Dedifferentiated amniotic fluid mesenchymal stem cell (primary cell): ENCODE results near the gene FAM83E.
A peak's percentile ranks its signal among the peaks of the same experiment; 100 is the strongest.

Experiments
- DNase-seq: peaks from one replicate; pipeline ENCODE4 v3.0.0-alpha.2; 2016; ENCODE audit errors: extremely low spot score

The FAM83E gene

GRCh38 chr19:48628486-48629296 is 13.8 kb upstream of the FAM83E start:
- DNase-seq: no peak

- DNase-seq: no peak
These were observed 13.0 kb upstream of the FAM83E start for GRCh38 chr19:48627865-48628314.

GRCh38 chr19:48627201-48627864 is 12.5 kb upstream of the FAM83E start:
- no peak for DNase-seq

DNA sequence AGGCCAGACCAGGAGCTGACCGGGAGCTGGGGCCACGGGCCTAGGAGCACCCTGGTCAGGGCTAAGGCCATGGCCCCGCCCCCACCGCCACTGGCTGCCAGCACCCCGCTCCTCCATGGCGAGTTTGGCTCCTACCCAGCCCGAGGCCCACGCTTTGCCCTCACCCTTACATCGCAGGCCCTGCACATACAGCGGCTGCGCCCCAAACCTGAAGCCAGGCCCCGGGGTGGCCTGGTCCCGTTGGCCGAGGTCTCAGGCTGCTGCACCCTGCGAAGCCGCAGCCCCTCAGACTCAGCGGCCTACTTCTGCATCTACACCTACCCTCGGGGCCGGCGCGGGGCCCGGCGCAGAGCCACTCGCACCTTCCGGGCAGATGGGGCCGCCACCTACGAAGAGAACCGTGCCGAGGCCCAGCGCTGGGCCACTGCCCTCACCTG is 11.0 kb upstream of the FAM83E start:
- DNase-seq: no peak

DNA sequence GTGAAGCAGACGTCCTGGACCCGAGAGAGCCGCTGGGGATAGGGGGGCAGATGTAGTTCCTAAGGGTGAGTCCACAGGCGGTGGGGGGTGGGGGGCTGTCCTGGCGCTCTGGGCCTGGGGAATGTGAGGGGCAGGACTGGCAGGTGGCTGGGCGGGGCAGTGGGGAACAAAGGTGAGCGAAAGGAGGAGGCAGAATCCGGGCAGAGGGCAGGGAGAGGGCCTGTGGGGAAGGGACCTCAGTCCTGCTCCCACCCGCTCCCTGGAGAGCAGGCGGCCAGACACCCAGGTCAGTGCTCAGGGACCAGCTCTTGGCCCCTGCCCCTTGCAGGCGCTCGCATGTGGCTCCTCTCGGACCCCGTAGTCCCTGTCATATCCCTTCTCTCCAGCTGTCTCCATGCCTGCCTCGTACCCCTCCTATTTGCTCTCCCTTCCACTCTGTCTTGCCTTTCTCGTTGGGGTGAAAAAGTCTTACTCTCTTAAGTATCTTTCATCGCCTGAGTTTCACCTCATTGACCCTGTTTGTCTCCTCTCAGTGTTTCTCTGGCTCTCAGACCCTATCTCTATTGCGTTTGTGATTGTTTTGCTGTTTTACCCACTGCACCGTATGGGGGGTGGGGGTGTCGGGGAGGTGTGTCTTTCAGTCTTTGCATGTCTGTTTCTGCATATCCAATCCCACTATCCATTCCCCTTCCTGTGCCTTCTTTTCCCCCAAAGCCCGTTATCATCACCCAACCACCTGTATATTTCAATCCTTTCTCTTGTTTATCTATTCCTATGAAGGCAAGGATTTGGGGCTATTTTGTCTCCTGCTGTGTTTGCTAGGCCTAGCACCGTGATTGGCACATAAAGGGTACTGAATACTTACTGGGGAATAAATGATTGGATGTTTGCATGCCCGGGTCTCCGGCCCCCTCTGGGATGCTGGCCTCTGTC is 10.2 kb upstream of the FAM83E start:
- no peak for DNase-seq

DNA sequence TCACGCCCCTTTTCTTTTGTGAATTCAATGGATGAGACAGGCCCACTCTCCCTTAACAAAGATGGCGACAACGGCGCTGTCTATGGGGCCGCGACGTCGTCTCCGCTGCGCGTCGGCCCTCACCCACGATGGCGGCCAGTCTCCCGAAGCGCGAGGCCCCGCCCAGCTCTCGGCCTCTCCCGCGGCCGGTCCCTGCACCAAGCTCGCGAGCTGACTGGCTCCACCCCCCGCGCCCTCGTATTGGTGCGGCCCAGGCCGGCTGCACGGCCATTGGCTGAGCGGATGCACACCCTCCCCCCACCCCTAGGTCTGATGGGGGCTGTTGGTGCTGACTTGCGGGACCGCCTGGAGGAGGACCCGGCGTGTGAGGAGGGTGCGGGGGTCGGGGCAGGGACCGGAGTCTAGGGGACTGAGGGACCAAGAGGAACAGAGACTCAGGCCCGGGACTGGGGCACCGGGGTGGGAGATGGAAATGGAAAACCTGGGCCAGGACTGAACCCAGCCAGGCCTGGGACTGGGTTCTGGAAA is 9.3 kb upstream of the FAM83E start:
- peak; percentile 95 for DNase-seq

DNA sequence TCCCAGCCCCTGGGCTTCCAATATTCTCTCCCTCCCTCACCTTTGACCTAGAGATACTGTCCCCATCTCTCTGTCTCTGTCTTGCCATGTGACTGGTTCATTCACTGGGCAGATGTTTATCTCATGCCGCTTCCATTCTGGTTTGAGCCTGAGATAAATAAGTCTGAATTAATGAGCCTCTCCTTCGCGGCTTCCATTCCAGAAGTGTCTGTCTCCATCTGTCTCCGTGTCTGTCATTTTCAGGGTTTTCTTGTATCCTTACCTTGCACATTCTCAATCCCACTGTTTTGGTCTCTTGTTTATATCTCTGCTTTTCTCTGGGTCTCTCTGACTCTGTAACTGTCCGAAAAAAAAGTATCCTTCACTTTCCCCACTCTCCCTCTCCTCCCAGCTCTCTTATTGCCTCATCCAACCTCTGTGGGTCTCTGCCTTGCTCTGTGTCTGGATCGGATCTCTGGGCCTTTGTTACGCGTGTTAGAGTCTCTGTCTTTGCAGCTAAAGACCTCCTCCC is 8.7 kb upstream of the FAM83E start:
- no peak for DNase-seq

GRCh38 chr19:48619692-48620585 is 5.1 kb upstream of the FAM83E start:
- DNase-seq: no peak

DNA sequence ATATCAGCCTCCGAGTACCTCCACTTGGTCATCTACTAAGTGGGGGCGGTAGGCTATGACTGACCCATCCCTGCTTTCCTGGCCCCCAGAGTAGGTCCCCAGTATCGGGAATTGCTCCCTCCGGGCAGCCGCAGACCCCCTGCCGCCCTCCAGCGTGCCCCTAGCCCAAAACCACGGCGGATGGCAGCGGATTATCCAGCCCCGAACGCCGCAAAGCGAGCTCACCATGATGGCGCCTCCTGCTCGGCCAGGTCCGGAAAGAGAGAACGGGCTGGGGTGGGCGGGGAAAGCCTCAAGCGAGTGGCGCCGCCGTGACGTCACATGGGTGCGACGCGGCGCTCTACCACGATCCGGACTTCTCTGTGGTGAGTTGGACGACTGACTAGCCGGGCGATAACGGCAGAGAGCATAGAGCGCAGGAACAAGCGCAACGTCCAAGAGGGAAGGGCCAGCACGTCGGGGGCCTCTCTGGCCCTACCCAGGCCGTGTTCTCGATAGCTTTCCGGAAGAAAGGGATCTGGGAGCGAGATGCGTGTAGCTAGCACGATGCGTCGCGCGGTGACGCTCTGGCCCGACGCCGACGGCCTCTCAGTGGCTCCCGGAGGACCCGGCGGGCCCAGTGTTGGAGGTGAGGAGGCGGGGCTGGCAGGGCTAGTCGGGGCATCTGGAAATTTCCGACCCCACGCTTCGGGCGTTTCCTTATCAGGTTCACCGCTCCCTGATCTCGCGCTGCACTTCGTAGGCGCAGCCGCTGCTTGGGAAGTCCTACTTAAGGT is 4.2 kb upstream of the FAM83E start, which contains the start of the genes RPL18 and SPHK2:
Gene RPL18 (minus strand): TSS at position 263 of the 776 bp plus-strand sequence. CDS start 35 bp downstream, at position 228.
Gene SPHK2 (plus strand): TSS at position 591 of the 776 bp plus-strand sequence. CDS start 1,009 bp downstream, outside the sequence.
- peak; percentile 99 for DNase-seq

GRCh38 chr19:48618278-48618915 is 3.5 kb upstream of the FAM83E start:
- no peak for DNase-seq

- no peak for DNase-seq
These were observed 2.5 kb upstream of the FAM83E start for GRCh38 chr19:48617146-48617937.

DNA sequence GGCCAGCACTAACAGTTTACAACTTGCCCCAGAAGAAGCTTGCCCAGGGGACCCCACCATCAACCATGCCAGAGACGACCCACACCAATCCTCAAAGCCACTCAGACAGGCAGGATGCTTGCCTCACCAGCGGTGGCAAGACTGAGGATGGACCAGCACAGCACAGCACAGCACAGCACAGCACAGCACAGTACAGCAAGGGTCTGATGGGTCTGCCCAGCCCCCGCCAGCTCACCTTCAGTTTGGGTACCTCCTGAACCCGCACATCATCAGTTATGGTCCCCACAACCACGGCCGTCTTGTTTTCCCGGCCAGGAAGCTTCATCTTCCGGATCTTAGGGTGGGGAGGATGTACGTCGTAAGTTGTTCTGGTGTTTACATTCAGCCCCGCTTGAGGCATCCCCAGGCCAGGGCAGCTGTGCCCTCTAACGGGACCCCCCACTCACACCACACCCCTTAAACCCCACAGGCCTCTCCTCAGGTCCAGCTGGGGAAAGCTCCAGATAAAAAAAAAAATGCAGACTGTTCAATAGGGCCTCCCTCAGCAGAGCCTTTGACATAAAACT is 1.7 kb upstream of the FAM83E start:
- DNase-seq: no peak

DNA sequence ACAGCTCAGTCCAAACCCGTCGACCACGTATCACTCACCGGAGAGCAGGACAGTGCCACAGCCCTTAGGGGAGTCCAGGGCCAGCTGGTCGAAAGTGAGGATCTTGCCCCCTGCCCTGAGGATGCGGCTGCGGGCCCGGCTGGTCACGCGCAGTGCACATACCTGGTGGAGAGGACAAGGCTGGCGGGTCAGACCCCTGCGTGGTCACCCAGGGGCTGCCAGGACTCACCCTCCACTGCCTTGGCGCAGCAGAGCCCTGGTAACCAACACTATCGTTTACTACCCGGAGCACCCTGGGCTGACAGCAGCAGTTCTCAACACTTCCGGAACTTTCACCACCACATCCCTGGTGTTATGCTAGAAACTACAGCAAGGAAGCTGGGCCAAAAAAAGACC is 1.2 kb upstream of the FAM83E start:
- no peak for DNase-seq

DNA sequence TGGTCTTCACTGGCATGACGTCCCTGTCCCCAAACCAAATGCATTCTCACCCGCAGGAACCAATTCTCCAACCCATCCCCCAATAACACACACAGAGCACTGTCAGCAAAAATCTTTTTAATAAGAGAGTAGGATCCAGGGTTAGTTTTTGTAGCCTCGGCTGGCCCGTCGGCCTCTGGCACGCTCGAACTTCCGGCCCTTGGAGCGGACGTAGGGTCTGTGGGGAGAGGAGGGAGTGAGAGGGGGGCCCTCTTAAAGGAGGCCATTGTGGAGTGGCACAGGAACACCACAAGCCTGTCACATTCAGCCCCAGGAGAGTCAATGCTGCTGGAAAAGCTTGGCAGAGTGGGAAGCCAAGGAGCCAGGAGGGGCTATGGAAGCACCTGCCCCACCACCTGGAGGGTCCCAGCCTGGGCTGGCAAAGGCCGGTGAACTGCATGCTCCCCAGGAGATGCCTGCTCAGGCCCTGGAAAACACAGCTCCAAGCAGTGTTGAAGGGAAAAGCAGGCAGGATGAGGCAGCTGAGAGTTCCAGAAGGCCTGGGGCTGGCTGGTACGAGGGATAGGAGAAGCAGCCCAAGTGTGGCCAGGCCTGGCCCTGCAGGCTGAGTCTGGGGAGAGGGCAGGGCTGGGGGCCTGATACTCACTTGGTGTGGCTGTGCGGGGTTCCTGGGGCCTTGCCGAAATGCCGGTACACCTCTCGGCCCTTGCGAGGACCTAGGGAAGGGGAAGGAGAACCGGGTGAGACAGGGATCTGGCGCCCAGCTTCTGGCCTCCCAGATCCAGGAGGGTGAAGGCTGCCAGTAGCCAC is 560 bp upstream of the FAM83E start:
- no peak for DNase-seq

- no peak for DNase-seq
These were observed 932 bp downstream of the FAM83E start for GRCh38 chr19:48613852-48614435.

DNA sequence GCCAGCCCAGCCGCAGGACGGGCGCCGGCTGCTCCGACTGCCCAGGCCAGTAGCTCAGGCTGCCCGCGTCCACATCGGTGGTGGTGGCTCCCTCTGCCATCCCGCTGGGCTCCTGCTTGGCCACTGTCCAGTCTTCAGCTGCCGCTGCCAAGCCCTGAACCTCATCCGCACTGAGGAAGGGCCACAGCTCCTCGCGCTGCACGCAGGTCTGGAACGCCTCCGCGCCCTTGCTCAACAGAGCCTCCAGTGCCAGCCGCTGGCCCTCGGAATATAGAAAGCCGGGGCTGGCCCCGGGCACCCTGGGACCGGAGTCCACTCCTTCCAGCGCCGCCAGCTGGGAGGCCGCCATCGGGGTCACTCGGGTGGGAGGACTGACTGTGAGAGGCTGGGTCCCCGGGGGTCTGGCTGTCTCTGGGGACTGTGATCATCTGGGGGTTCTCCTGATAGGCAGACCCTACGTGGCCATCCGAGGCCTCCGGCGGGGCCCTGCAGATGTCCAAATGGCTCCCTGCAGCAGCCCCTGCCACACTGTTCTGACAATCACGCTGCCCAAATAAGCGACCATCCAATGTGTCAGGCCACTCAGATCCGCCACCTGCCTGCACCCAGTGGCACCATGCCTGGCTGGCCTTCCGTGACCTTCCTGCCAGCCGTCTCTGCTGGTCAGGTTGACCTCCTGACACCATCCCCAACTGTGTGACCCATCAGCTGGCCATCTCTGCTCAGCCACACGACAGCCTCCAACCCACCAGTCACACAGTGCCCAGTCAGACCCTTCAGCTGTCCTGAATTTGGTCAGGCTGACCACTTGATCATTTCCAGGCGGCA is 1.6 kb downstream of the FAM83E start:
- DNase-seq: no peak
